Sciatic nerve (tissue), 2 donors: ENCODE data around the gene TOR4A. TPM values are rescaled to one million over a fixed set of nuclear protein-coding genes. Genes with fewer than 3 reads are reported as not detected.

Experiments
- ATAC-seq: fragments of 200-7000 bp; cut with Tn5 transposase; one replicate; pipeline ENCODE4 v1.9.1; 2020; ENCODE audit warnings: mild to moderate bottlenecking, moderate library complexity
- DNase-seq: peaks from one replicate; pipeline ENCODE4 v3.0.0-alpha.2; 2020; ENCODE audit warnings: low spot score
- intact Hi-C: fragments of 100-400 bp; cut with DNase I; formaldehyde crosslinking; loops from one replicate; pipeline ENCODE4 v1.14.2; 2022
- total RNA-seq: library from RNA; stranded (reverse); fragmentation: NEBNext Ultra II Directional; extraction: Animal tissue kit (Norgen Biotek cat#: 25700); gene quantifications from one replicate; pipeline ENCODE4 v1.2.1, GENCODE V29; 2021
- donor health status: DM: no; HTN: no; CAD: no.
- donor health status: DM: no; HTN: no; CAD: no.

Gene TOR4A
- total RNA-seq, 1 donor from 2014 or later: 4.0 TPM

GRCh38 chr9:137299203-137299565, 21.7 kb downstream of the TOR4A start:
- no peak for ATAC-seq
- intact Hi-C loops: no loop called here
- no peak for DNase-seq

- DNase-seq: no peak
- intact Hi-C loops: loop anchor here (5.0 kb wide), 1 partner anchor 107 kb away; no protein-coding TSS in a partner anchor
- no peak for ATAC-seq
Measured at GRCh38 chr9:137299938-137300337, 22.4 kb downstream of the TOR4A start.

- no peak for DNase-seq
- no peak for ATAC-seq
- intact Hi-C loops: loop anchor here (5.0 kb wide), 1 partner anchor 107 kb away; no protein-coding TSS in a partner anchor
Measured at GRCh38 chr9:137300567-137301080, 23.1 kb downstream of the TOR4A start.

- intact Hi-C loops: loop anchor here (5.0 kb wide), 1 partner anchor 106 kb away; no protein-coding TSS in a partner anchor
- DNase-seq (no peak), ATAC-seq (no peak)
Measured at GRCh38 chr9:137301081-137301947, 23.8 kb downstream of the TOR4A start.

- intact Hi-C loops: loop anchor here (5.0 kb wide), 1 partner anchor 105 kb away; no protein-coding TSS in a partner anchor
- ATAC-seq: peak; percentile 58
- DNase-seq: peak; percentile 89
Measured at GRCh38 chr9:137302118-137302448, 24.6 kb downstream of the TOR4A start, which contains the start of gene NRARP. TSS of gene NRARP (minus strand) at chr9:137302271. CDS start at chr9:137301928, 343 bp downstream.

GRCh38 chr9:137302449-137303150, 25.1 kb downstream of the TOR4A start:
- intact Hi-C loops: loop anchor here (5.0 kb wide), 1 partner anchor 105 kb away; no protein-coding TSS in a partner anchor
- no peak for DNase-seq
- no peak for ATAC-seq

- DNase-seq (no peak), ATAC-seq (no peak)
- intact Hi-C loops: loop anchor here (5.0 kb wide), 1 partner anchor 104 kb away; no protein-coding TSS in a partner anchor
Measured at GRCh38 chr9:137303151-137303892, 25.8 kb downstream of the TOR4A start.

GRCh38 chr9:137303893-137304382, 26.4 kb downstream of the TOR4A start:
- intact Hi-C loops: loop anchor here (5.0 kb wide), 1 partner anchor 103 kb away; no protein-coding TSS in a partner anchor
- ATAC-seq (no peak), DNase-seq (no peak)

GRCh38 chr9:137304383-137305059, 27.0 kb downstream of the TOR4A start:
- DNase-seq (no peak), ATAC-seq (no peak)
- intact Hi-C loops: loop anchor here (5.0 kb wide), 1 partner anchor 103 kb away; no protein-coding TSS in a partner anchor

- DNase-seq (peak; percentile 71), ATAC-seq (peak; percentile 38)
- intact Hi-C loops: no loop called here
Measured at GRCh38 chr9:137305060-137305797, 27.7 kb downstream of the TOR4A start.

GRCh38 chr9:137305798-137306065, 28.2 kb downstream of the TOR4A start:
- intact Hi-C loops: no loop called here
- DNase-seq (no peak), ATAC-seq (no peak)

- ATAC-seq: peak; percentile 1
- peak; percentile 60 for DNase-seq
- intact Hi-C loops: no loop called here
Measured at GRCh38 chr9:137306066-137306849, 28.7 kb downstream of the TOR4A start.

- DNase-seq (peak; percentile 54), ATAC-seq (no peak)
- intact Hi-C loops: no loop called here
Measured at GRCh38 chr9:137306850-137307254, 29.3 kb downstream of the TOR4A start.

GRCh38 chr9:137307255-137308056, 29.9 kb downstream of the TOR4A start:
- intact Hi-C loops: no loop called here
- DNase-seq (peak; percentile 61), ATAC-seq (no peak)

GRCh38 chr9:137308057-137308619, 30.6 kb downstream of the TOR4A start:
- intact Hi-C loops: no loop called here
- DNase-seq (no peak), ATAC-seq (no peak)
